ENCODE measurements around the gene FBN1. TPM values are rescaled to one million over a fixed set of nuclear protein-coding genes. Genes with fewer than 3 reads are reported as not detected.
A peak's percentile ranks its signal among the peaks of the same experiment; 100 is the strongest.

FBN1 gene
- total and polyA plus RNA-seq, 10 of the 15 experiments (the other 5 are each of a cell fraction or from before 2014, with no cell fraction given) = 2.2 to 15.3 (median 7.0) TPM

DNA sequence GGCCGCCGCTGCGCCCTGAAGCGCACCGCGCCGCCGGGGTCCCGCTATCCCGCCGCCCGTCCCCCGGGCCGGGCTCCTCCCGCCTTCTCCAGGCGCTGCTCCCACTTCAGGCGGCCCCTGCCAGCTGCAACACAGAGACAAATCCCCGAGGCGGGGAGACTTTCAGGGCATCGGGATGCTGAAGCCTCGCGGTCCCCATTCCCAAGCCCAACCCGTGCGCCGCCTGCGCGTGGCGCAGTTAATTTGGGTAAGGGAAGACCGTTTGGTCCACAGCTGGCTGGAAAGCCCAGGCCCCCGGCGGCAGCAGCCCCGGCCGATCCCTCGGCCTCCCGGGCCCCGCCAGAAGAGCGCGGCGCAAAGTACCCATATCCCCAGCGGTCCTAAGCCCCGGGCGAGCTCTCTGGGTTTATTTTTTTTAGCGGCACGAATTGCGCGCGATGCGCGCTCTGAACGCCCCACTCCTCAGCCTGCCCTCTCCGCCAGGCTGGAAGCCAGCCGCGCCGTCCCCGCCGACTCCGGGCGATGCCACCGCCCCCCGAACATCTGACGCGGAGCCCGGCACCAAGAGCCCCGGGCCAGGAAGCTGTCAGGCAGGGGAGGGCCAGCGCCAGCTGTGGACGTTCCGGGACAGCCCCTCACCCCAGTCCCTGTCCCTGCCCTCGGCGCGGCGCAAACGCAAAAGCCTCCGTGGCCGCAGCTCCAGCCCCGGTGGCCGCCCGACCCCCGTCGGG, 517 bp downstream of the FBN1 start:
- CTCF ChIA-PET = interaction anchor here (0.9 to 1.0 kb wide), 2 partner anchors 28 to 287 kb away, joined by 4 to 6 read pairs; no protein-coding TSS in a partner anchor
- peaks cover 13% of the 10 kb centered on the region for H3K79me2 ChIP-seq (ENCODE audit: control insufficient read depth, insufficient read depth, low read length)
- H3K4me3 ChIP-seq = peak overlapping the region; percentile 79
- H3K9ac ChIP-seq (ENCODE audit: control insufficient read depth, insufficient read depth, low read length) = peak overlapping the region; percentile 85
- POLR2A ChIA-PET = interaction anchor here (0.5 kb wide), 1 partner anchor 314 kb away, joined by 6 read pairs; the partner anchor contains the start of gene DUT
- ATAC-seq (peak; percentile 68), FAIRE-seq (no peak), DNase-seq (ENCODE audit: low read depth, low spot score) (no peak)
- SMC1A ChIA-PET (ENCODE audit: uncharacterized antibody, unreplicated experiment) = interaction anchor here (1.1 to 1.2 kb wide), 2 partner anchors 162 to 286 kb away, joined by 3 read pairs; no protein-coding TSS in a partner anchor
- peaks cover 8% of the 10 kb centered on the region; the same call in 1 of the 2 replicates for H3K4me1 ChIP-seq (ENCODE audit: control insufficient read depth, insufficient read depth, low read length)
- H4K20me1 ChIP-seq (ENCODE audit: control insufficient read depth, insufficient read depth) = no peaks in the 10 kb centered on the region
- intact Hi-C loops (cut with micrococcal nuclease; ENCODE audit: unreplicated experiment) = loop anchor here (5.0 kb wide), 2 partner anchors 143 to 152 kb away; no protein-coding TSS in a partner anchor
- in situ Hi-C loops (cut with MboI) = no loop called here
- WGBS (ENCODE audit: insufficient coverage, insufficient replicate concordance, low lambda C conversion rate, missing lambda C conversion rate) = 1% methylated on average over 58 of the region's 79 CpGs
- RAD21 ChIA-PET (ENCODE audit: unreplicated experiment) = interaction anchor here (0.7 to 1.4 kb wide), 7 partner anchors 49 to 308 kb away, joined by 3 to 5 read pairs (median 3); no protein-coding TSS in a partner anchor
- BruUV-seq (replicated peaks) = no TSS peak
- no peaks in the 10 kb centered on the region for H3K9me3 ChIP-seq (replicated peaks; ENCODE audit: control insufficient read depth, insufficient read depth, low read length)
- peak overlapping the region; percentile 56 for H3K27ac ChIP-seq (ENCODE audit: control insufficient read depth, insufficient read depth)
- no peaks in the 10 kb centered on the region for H3K27me3 ChIP-seq (replicated peaks in 1 of 2; ENCODE audit: control insufficient read depth in 2 of 2, insufficient read depth in 2 of 2, low read length in 1 of 2)
- H3K4me2 ChIP-seq (ENCODE audit: control insufficient read depth, insufficient read depth) = peak overlapping the region; percentile 81
- H3K36me3 ChIP-seq (ENCODE audit: control insufficient read depth in 2 of 2, insufficient read depth in 2 of 2, low read length in 1 of 2) = no peaks in the 10 kb centered on the region
- peak overlapping the region; percentile 71 for H2AFZ ChIP-seq (ENCODE audit: control insufficient read depth, low read depth, low read length)
- TF ChIP-seq NBN (IDR thresholded peaks at IDR 0.05) (no peak), BCL11A (IDR thresholded peaks at IDR 0.05; ENCODE audit: low read depth, low read length) (no peak), MEF2A (IDR thresholded peaks at IDR 0.05; ENCODE audit: insufficient read depth, low read depth, low read length) (no peak), NR2C1 (IDR thresholded peaks at IDR 0.05) (no peak), SMAD5 (IDR thresholded peaks at IDR 0.05; ENCODE audit: low read depth) (no peak), HDAC6 (IDR thresholded peaks at IDR 0.05; ENCODE audit: unreplicated experiment) (peak; percentile 100), JUND (IDR thresholded peaks at IDR 0.05; ENCODE audit: low read depth, low read length) (no peak), MTA2 (IDR thresholded peaks at IDR 0.05; ENCODE audit: low read depth) (0 out of 2 replicates have a peak, but pooled peaks have one; percentile 10), ZSCAN29 (IDR thresholded peaks at IDR 0.05) (no peak), BRCA1 (IDR thresholded peaks at IDR 0.05; ENCODE audit: low read depth, low read length) (no peak), CBFB (IDR thresholded peaks at IDR 0.05; ENCODE audit: low read depth) (no peak), ZNF24 (IDR thresholded peaks at IDR 0.05) (no peak), POU2F2 (IDR thresholded peaks at IDR 0.05; ENCODE audit: borderline replicate concordance, low read depth, low read length) (no peak), HDAC2 (IDR thresholded peaks at IDR 0.05) (peak; percentile 94), SIN3A (IDR thresholded peaks at IDR 0.05; ENCODE audit: low read depth, low read length) (0 out of 2 replicates have a peak, but pooled peaks have one; percentile 39), SREBF1 (IDR thresholded peaks at IDR 0.05; ENCODE audit: low read length) (no peak), PML (IDR thresholded peaks at IDR 0.05; ENCODE audit: low read length) (no peak), FOS (IDR thresholded peaks at IDR 0.05; ENCODE audit: borderline replicate concordance, extremely low read depth, insufficient read length) (no peak), IRF4 (IDR thresholded peaks at IDR 0.05; ENCODE audit: low read depth, low read length) (no peak)
- TF ChIP-seq, protein P1, sequence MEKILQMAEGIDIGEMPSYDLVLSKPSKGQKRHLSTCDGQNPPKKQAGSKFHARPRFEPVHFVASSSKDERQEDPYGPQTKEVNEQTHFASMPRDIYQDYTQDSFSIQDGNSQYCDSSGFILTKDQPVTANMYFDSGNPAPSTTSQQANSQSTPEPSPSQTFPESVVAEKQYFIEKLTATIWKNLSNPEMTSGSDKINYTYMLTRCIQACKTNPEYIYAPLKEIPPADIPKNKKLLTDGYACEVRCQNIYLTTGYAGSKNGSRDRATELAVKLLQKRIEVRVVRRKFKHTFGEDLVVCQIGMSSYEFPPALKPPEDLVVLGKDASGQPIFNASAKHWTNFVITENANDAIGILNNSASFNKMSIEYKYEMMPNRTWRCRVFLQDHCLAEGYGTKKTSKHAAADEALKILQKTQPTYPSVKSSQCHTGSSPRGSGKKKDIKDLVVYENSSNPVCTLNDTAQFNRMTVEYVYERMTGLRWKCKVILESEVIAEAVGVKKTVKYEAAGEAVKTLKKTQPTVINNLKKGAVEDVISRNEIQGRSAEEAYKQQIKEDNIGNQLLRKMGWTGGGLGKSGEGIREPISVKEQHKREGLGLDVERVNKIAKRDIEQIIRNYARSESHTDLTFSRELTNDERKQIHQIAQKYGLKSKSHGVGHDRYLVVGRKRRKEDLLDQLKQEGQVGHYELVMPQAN (conservative IDR thresholded peaks at IDR 0.05) = no peak; the same call in 1 of the 2 replicates
- TF ChIP-seq, protein P2, sequence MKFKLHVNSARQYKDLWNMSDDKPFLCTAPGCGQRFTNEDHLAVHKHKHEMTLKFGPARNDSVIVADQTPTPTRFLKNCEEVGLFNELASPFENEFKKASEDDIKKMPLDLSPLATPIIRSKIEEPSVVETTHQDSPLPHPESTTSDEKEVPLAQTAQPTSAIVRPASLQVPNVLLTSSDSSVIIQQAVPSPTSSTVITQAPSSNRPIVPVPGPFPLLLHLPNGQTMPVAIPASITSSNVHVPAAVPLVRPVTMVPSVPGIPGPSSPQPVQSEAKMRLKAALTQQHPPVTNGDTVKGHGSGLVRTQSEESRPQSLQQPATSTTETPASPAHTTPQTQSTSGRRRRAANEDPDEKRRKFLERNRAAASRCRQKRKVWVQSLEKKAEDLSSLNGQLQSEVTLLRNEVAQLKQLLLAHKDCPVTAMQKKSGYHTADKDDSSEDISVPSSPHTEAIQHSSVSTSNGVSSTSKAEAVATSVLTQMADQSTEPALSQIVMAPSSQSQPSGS (IDR thresholded peaks at IDR 0.05; ENCODE audit: low read length) = no peak
- TF ChIP-seq, protein P3, sequence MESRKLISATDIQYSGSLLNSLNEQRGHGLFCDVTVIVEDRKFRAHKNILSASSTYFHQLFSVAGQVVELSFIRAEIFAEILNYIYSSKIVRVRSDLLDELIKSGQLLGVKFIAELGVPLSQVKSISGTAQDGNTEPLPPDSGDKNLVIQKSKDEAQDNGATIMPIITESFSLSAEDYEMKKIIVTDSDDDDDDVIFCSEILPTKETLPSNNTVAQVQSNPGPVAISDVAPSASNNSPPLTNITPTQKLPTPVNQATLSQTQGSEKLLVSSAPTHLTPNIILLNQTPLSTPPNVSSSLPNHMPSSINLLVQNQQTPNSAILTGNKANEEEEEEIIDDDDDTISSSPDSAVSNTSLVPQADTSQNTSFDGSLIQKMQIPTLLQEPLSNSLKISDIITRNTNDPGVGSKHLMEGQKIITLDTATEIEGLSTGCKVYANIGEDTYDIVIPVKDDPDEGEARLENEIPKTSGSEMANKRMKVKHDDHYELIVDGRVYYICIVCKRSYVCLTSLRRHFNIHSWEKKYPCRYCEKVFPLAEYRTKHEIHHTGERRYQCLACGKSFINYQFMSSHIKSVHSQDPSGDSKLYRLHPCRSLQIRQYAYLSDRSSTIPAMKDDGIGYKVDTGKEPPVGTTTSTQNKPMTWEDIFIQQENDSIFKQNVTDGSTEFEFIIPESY (IDR thresholded peaks at IDR 0.05) = no peak
